ENCODE data around the gene DNM1L. TPM values are rescaled to one million over a fixed set of nuclear protein-coding genes. Genes with fewer than 3 reads are reported as not detected.

Gene DNM1L
- 68.5 and 69.9 TPM in 2 replicates for total RNA-seq

GRCh38 chr12:32679091-32679919 lies at the start of gene DNM1L:
Gene DNM1L (plus strand): TSS chr12:32679301. CDS start chr12:32679364, 63 bp downstream.

GRCh38 chr12:32755654-32756475 lies 76.8 kb downstream of the DNM1L start, which contains the start of gene YARS2:
Gene YARS2 (minus strand): TSS chr12:32755897. CDS start chr12:32755874, 23 bp downstream.

Other genes starting within 250 kb of the DNM1L start
- 36.5 and 40.1 TPM in 2 replicates for gene YARS2, start 76.6 kb downstream of the DNM1L start, total RNA-seq
- gene PKP2, start 217.5 kb downstream of the DNM1L start, total RNA-seq: 1.3 and 1.9 TPM in 2 replicates

Measured in mammary microvascular endothelial cell (primary cell).